ENCODE data around the gene PGLYRP4.
"Not testable (repeated sequence)": the region's sequence is repeated elsewhere in the genome, so short reads cannot be mapped to it uniquely, and the experiment has no call there.

The PGLYRP4 gene

DNA sequence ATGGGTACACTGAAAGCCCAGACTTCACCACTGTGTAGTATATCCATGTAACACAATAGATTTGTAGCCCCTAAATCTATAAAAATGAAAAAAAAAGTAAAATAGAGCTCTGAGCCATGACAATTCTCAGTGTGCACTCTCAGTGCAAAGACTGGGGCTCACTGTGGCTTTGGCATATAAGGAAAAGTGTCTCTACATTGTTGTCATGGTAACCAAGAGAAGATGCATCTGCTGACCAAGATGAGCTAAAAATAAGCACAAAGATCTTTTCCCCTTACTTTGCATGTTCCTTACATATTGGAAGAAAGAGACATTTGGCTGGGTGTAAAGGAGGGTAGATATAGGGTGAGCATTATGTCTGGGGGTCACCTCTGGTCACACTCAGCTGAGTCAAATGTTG is 12.0 kb downstream of the PGLYRP4 start:
- no peak for DNase-seq

DNA sequence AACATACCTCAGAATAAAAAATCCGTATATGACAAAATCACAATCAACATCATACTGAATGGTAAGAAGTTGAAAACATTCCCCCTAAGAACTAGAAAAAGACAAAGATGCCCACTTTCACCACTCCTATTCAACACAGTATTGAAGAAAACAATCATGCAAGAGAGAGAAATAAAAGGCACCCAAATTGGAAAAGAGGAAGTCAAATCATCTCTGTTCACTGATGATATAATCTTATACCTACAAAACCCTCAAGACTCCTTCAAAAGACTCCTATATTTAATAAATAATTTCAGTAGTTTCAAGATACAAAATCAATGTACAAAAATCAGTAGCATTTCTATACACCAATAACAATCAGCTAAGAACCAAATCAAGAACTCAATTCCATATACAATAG is 14.7 kb downstream of the PGLYRP4 start:
- no peak for DNase-seq

GRCh38 chr1:153324912-153325311 is 23.7 kb downstream of the PGLYRP4 start:
- no peak for DNase-seq

DNA sequence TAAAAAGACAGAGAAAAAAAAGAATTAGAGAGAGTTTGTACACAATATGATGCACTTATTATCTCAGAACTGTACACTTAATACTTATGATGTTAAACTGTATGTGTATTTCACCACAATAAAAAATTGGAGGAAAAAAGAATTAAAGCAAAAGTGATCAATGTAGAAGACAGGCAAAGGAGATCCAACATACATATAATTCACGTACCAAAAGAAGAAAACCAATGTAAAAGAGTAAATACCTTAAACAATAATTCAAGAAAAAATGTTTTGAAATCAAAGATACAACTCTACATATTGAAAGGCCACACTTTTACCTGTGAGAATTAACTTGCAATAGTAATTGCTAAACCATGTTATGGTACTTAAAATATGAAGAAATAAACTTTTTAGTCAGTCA is 26.1 kb downstream of the PGLYRP4 start:
- DNase-seq = no peak

- not testable (repeated sequence) for DNase-seq
Observed at GRCh38 chr1:153318145-153318544, 30.5 kb downstream of the PGLYRP4 start.

GRCh38 chr1:153316013-153316412 is 32.6 kb downstream of the PGLYRP4 start:
- not testable (repeated sequence) for DNase-seq

- DNase-seq = not testable (repeated sequence)
Observed at GRCh38 chr1:153314388-153314787, 34.3 kb downstream of the PGLYRP4 start.

DNA sequence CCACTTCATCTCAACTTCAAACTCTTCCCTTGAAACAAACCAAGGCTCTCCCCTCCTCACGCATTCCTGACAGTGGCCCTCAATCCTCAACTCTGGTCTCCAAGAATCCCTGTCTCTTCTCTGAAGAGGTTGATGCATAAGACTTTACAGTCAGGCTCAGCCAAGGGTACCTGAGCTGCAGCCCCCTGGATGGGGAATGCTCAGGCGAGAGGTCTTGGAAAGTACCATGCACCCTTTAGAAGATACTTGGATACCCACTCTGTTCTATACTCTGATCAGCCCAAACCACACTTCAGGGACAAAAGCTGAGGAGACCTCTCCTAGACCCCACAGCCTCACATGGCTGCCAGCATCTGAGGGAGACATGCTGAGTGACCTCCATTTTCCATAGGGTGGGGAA is 35.4 kb downstream of the PGLYRP4 start:
- no peak for DNase-seq

DNA sequence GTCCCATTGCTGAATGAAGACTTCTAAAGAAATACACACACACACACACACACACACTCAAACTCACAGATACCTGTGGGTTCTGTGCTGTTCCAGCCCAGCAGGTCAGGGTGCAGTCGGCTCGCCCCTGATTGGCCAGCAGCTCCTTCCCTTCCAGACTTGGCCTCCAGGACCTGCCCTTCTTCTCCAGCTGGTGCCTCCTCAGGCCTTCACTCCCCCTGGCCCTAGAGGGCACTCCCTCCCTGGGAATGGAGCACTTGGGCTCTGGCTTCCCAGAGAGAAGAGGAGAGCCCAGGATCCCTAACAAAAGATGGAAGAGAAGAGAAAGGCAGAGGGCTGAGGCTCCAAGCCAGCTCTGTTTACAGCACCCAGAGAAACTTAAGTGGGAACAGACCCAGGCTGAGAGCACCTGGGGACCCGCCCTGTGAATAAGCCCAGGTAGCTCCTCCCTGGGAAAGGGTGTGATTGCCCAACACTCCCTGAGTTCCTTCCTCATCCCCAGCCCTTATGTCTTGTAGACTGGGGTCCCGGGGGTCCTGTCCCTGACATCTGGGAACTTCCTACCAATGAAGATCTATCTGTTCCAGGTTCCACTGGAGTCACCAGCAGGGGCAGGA is 36.0 kb downstream of the PGLYRP4 start, which contains the start of gene PGLYRP3:
PGLYRP3 (minus strand) TSS at position 383 of the 617 bp plus-strand sequence. CDS start 2,287 bp downstream, outside the sequence.
- no peak for DNase-seq

DNA sequence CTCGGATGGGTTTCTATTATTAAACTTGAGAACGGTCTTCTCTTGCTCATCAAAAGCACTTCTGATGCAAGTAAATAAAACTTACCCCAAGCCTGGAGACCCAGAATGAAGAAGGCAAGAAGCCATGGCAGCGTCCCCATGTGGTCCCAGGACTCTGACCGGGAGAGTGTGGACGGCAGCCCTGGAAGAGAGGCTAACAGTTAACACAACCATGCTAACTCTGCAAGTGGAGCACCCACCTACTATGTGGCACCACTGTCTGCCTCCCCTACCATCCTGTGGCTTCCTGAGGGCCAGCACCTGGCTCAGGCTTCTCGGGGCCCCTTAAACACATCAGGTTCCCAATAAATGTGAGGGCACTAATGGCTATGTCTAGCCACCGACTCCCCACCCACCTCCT is 38.1 kb downstream of the PGLYRP4 start:
- DNase-seq = no peak

- no peak for DNase-seq
Observed at GRCh38 chr1:153309441-153309840, 39.2 kb downstream of the PGLYRP4 start.

DNA sequence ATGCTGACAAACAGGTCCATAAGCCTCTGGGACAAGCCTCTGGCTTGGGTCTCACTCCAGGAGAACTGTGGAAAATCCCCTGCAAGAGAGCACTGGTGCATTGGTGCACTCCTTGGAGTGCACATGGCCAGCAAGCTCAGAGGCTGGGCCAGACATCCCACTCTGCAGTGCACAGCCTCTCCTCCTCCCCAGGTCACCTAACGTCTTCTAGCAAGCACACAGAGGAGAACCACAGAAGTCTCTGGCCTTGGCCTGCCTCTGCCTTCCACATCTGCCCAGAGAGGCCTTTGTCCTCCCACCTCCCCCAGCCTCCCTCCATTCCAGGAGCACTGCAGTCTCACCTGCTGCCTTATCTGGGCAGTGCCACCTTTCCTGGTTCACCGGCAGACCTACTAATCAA is 40.1 kb downstream of the PGLYRP4 start:
- DNase-seq = no peak

DNA sequence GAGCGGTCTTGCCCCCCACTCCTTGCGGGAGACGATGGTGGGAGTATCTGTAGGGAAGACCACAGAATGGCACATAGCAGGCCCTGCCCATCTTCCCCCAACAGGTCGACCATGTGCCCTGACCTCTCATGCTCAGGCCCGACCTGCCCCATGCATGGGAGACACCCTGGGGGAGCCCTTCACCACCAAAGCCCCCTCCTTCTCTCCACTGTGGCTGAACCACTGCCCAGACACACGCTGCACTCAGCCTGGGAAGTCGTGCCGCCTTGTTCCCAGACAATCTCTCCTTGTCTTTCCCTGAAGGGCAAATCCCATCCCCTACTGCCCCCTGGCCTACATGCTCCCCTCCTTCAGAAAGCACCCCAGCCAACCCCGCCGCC is 41.4 kb downstream of the PGLYRP4 start:
- no peak for DNase-seq

DNA sequence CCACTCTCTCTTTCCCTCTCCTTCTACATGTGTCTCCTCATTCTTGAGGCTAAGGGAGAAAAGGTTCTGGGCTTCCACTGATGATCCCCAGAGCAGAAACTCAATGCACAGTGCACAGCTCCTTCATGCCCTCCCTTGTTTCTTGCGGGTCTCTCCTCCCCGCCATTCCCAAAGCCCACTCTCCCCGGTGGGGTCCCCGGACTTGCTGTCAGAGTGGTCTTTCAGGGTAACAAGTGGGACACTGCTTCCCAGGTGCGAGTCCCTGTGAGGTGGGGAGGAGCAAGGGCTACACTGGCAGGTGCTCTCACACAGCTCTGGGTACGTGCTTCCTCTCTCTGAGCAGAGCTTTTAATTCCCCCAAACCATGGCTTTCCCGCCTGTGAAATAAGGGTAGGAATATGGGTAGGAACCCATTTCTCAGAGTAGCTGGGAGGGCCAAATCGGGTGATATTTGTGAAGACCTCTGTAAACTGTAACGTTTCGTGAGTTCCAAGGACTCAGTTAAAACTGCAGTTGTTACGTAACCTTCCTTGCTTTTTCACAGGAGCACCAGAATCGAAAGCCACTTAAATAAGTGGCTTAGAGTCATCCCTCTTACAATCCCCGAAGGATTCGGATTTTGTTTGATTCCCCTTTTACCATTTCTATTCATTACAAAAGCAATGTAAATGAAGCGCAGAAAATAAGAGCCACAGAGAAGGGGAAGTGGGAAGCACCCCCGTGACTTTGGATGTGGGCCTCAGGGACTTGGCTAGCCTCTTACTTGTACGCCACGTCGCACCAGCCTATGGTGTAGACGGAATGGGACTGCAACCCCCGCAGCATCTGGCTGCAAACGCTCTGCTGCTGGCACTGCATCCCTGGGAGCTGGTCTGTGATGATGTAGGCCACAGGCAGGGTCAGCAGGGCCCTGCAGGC is 42.1 kb downstream of the PGLYRP4 start:
- no peak for DNase-seq

GRCh38 chr1:153305682-153306081 is 43.0 kb downstream of the PGLYRP4 start:
- DNase-seq = no peak

DNA sequence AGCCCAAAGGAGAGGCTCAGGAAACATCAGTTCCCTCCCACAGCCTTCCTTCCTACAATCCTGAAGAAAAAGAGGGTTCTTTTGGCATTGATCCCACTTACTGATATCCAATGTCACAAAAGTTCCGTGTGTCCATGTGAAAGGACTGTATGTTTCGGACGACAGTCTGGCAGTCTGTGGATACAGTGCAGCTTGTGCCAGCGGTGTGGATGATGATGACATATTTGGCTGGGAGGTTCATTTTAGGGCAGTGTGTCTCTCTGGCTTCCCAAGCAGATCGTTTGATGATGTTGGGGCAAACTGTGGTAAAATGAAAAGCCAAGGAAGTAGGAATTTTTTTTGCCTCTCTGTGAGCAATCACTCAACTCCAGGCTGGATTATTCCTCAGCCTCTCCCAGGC is 46.3 kb downstream of the PGLYRP4 start:
- DNase-seq = no peak

DNA sequence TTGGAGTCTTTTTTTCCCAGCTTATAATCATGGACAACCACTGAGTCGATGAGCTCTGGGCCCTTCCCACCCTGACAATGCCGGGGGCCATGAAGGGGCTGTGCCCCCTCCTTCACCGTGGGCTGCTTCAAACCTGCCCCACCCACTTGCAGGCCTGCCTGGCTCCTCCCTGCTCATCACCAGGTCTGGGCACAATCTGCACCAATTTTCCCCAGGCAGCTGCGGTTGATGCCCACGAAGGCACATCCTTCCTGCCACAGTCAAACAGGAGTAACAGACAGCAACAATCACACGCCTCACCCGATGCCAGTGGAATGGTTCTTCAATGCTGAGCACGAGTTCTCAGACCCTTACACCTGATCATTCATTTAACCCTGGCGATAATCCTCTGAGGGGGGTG is 54.8 kb downstream of the PGLYRP4 start:
- no peak for DNase-seq

GRCh38 chr1:153293480-153293775 is 55.2 kb downstream of the PGLYRP4 start:
- no peak for DNase-seq

GRCh38 chr1:153292740-153293479 is 55.7 kb downstream of the PGLYRP4 start:
- no peak for DNase-seq

- DNase-seq = no peak
Observed at GRCh38 chr1:153292185-153292584, 56.5 kb downstream of the PGLYRP4 start.

DNA sequence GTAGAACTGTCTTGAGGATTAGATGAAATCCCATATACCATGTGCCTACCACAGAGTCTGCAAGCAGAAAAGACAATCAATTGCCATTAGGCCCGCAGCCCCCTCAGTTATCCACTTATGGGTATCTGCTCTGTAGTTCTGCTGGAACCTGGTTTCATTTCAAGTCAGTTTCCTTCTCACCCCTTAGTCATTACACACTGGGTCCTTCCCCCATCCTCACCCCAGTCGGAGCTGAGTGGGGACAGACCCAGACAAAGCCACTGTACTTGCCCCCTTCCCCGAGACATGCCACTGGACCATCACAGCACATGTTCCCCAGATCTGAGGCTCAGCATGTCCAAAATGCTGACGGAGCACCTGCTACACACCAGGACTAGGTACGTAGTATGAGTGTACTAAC is 57.1 kb downstream of the PGLYRP4 start:
- DNase-seq = no peak

DNA sequence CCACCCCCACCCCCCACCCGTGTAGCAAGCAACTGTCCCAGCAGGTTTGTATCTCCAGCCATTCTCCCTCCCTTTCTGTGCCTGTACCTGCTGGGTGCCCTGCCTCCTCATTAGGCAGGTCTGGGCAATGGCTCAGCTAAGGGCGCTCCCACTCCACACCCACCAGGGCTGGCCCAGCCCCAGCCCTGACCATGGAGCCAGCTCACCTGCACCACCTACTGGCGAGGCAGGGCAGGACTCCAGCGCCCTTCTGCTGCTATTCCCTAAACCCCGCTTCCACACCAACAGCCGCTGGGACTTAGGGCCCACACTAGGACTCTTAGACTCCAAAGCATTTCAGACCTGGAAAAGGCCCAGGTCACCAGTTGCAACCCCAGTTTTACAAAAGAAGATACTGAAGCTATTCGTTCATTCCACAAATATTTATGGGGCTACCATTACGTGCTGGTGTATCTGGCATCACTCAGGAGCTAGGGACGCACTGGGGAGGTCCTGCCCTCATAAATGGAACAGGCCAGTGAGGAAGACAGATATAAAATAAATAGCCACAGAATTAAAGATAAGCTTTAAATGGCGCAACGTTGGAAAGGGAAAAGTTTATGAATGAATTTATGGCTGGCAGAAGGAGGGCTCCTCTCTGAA is 59.9 kb downstream of the PGLYRP4 start:
- DNase-seq = no peak
